A673 (cell line): Measurements from ENCODE around the gene GRPR. TPM values are rescaled to one million over a fixed set of nuclear protein-coding genes. Genes with fewer than 3 reads are reported as not detected.

ENCODE experiments used
- BruUV-seq: library from RNA; stranded (reverse); fragments of 400-500 nt; replicated peaks from 2 replicates; lab custom pipeline; 2021; lab: Mats Ljungman, UMichigan
- CTCF ChIA-PET: fragments of 300-600 bp; sonication (Branson Sonifier 250); formaldehyde crosslinking; loops from one replicate; lab custom pipeline; 2022; ENCODE audit warnings: antibody characterized with exemption; lab: Charles Lee
- POLR2A ChIA-PET: fragments of 300-600 bp; sonication (Branson Sonifier 250); formaldehyde crosslinking; loops from one replicate; lab custom pipeline; 2022; ENCODE audit warnings: antibody characterized with exemption; ENCODE audit not compliant: low non-redundant PET; lab: Charles Lee
- DNase-seq: peaks from one replicate; pipeline ENCODE4 v3.0.0-alpha.2; 2015; ENCODE audit warnings: low spot score
- H3K27ac ChIP-seq: fragments of 200-600 bp; sonication (generic); 2 replicates; pipeline ENCODE4 v1.5.1; 2016; ENCODE audit warnings: mixed run types, low read depth, mild to moderate bottlenecking, mixed read lengths, antibody characterized with exemption, low read length; ENCODE audit not compliant: poor library complexity, severe bottlenecking
- H3K27me3 ChIP-seq: fragments of 200-600 bp; sonication (generic); replicated peaks from 2 replicates; pipeline ENCODE4 v1.6.1; 2017; ENCODE audit warnings: mixed run types, low read depth, mild to moderate bottlenecking, mixed read lengths, antibody characterized with exemption, low read length; ENCODE audit not compliant: insufficient read depth, poor library complexity
- H3K36me3 ChIP-seq: fragments of 200-600 bp; sonication (generic); 2 replicates; pipeline ENCODE4 v1.6.1; 2016; ENCODE audit warnings: mixed run types, mild to moderate bottlenecking, mixed read lengths, antibody characterized with exemption, low read length; ENCODE audit not compliant: insufficient read depth, poor library complexity, severe bottlenecking
- H3K4me1 ChIP-seq: fragments of 200-600 bp; sonication (generic); 2 replicates; pipeline ENCODE4 v1.6.1; 2017; ENCODE audit warnings: mixed run types, mild to moderate bottlenecking, mixed read lengths, antibody characterized with exemption, low read length; ENCODE audit not compliant: insufficient read depth, poor library complexity, severe bottlenecking
- H3K4me3 ChIP-seq: fragments of 200-600 bp; sonication (generic); 2 replicates; pipeline ENCODE4 v1.5.1; 2016; ENCODE audit warnings: low read depth, mixed run types, mild to moderate bottlenecking, mixed read lengths, low read length; ENCODE audit not compliant: poor library complexity, severe bottlenecking
- H3K9me3 ChIP-seq: fragments of 200-600 bp; sonication (generic); 2 replicates; pipeline ENCODE4 v1.6.1; 2016; ENCODE audit warnings: mixed run types, low read depth, mild to moderate bottlenecking, mixed read lengths, antibody characterized with exemption, low read length; ENCODE audit not compliant: poor library complexity, severe bottlenecking
- EZH2 ChIP-seq: fragments of 200-600 bp; sonication (generic); IDR thresholded peaks from 2 replicates; pipeline ENCODE4 v1.6.1; 2017; ENCODE audit warnings: borderline replicate concordance, low read depth, mild to moderate bottlenecking, mixed read lengths, antibody characterized with exemption, low read length; ENCODE audit not compliant: poor library complexity, severe bottlenecking
- intact Hi-C: fragments of 100-400 bp; cut with micrococcal nuclease; formaldehyde crosslinking; loops from one replicate; pipeline ENCODE4 v1.10.0; 2022; ENCODE audit not compliant: unreplicated experiment
- total RNA-seq: library from RNA; stranded (reverse); gene quantifications from 2 replicates; pipeline ENCODE4 v1.2.3, GENCODE V29; 2021
- TF ChIP-seq, protein P1 (sequence below): fragments of 300-800, 200-600 bp; sonication (generic); conservative IDR thresholded peaks from 2 replicates; pipeline ENCODE4 v1.5.1; 2017; ENCODE audit warnings: low read depth, mild to moderate bottlenecking, antibody characterized with exemption, low read length, moderate library complexity, mixed read lengths

The GRPR gene
- total RNA-seq, 1 experiment from 2014 or later = 1.2 TPM

DNA sequence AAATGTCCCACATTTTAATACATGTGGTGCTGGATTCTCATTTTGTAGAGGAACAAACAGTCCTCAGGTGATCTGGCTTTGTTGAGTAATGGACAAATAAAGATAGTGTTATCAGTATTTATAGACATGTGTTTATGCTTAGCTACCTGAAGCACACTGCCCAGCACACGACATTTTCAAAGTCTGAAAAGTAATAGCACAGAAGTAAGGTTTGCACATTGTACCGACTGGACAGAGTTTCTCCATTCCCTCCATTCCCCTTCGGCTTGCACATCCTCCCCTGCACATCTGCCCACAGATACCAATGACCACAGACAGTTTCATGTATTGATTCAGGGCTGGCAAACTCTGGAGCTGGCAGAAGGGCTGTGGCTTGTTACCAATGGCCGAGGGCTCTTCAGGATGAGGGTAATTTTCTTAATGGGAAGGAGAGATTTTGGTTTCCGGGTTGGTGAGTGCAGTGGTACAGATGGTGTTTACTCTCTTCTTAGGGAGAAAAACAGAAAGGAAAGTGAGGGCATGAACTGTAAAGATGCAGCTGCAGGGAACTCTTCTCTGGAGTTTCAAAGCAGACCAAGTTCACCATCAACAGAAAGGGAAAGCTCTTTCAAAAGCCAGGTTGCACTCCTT is 2.3 kb downstream of the GRPR start:
- TF ChIP-seq, protein P1, sequence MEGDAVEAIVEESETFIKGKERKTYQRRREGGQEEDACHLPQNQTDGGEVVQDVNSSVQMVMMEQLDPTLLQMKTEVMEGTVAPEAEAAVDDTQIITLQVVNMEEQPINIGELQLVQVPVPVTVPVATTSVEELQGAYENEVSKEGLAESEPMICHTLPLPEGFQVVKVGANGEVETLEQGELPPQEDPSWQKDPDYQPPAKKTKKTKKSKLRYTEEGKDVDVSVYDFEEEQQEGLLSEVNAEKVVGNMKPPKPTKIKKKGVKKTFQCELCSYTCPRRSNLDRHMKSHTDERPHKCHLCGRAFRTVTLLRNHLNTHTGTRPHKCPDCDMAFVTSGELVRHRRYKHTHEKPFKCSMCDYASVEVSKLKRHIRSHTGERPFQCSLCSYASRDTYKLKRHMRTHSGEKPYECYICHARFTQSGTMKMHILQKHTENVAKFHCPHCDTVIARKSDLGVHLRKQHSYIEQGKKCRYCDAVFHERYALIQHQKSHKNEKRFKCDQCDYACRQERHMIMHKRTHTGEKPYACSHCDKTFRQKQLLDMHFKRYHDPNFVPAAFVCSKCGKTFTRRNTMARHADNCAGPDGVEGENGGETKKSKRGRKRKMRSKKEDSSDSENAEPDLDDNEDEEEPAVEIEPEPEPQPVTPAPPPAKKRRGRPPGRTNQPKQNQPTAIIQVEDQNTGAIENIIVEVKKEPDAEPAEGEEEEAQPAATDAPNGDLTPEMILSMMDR = no peak
- no peak for TF ChIP-seq EZH2
- CTCF ChIA-PET = no interaction called here
- peaks cover 2% of the 10 kb centered on the region for H3K4me1 ChIP-seq

DNA sequence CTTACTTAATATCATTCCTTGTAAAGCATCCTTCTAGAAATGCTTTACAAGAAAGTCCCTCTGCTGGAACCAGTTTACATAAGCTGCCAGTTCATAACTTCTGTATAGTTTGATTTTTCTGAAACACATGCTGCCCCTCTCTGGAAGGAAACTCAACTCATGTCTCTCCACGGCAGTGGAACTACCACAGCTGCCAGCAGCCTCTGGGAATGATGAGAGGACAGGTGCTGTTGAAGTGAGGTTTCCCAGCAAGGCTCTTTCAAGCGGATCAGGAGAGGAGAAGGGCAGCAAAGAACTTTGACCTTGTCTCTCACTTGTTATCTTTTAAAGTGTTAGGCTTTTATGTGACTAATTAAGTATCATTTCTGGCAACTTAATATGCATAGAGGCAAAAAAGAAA is 7.3 kb downstream of the GRPR start:
- Histone ChIP-seq H3K4me3 (no peak overlapping the region), H3K9me3 (no peaks in the 10 kb centered on the region), H3K36me3 (no peaks in the 10 kb centered on the region), H3K27me3 (peaks cover 39% of the 10 kb centered on the region), H3K27ac (no peak overlapping the region), H3K4me1 (peaks cover 12% of the 10 kb centered on the region)
- no peak for DNase-seq
- TF ChIP-seq, protein P1 = no peak
- no peak for TF ChIP-seq EZH2
- CTCF ChIA-PET = no interaction called here
- BruUV-seq = no TSS peak
- intact Hi-C loops = no loop called here
- POLR2A ChIA-PET = no interaction called here

More for the DNA sequence above, 2.3 kb downstream of the GRPR start:
- POLR2A ChIA-PET = no interaction called here
- peaks cover 30% of the 10 kb centered on the region for H3K27me3 ChIP-seq
- H3K4me3 ChIP-seq = no peak overlapping the region
- intact Hi-C loops = no loop called here
- no peaks in the 10 kb centered on the region for H3K9me3 ChIP-seq
- BruUV-seq = no TSS peak
- no peaks in the 10 kb centered on the region for H3K36me3 ChIP-seq
- no peak overlapping the region for H3K27ac ChIP-seq
- DNase-seq = no peak

DNA sequence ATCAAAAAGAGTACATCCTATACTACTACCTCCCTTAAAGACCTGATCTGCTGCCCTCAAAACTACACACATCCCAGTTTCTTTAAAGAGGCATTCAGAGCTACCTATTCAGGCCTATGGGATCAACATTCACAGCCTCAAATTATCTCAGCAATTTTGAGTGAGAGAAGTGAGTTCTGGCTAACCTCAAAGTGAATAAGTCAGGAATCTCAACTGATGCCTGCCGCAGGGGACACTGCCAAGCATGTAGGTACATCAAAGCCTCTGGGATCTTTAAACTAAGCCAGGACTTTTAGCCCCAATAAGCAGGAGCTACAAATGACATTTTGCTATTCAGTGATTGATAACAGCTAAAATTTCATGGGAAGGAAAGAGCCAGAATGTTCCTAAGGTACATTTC is 11.6 kb downstream of the GRPR start:
- ChIA-PET POLR2A (no interaction called here), CTCF (interaction anchor here (0.5 kb wide), 1 partner anchor 12 kb away, joined by 3 read pairs; the partner anchor contains the start of gene GRPR)
- Histone ChIP-seq H3K36me3 (no peaks in the 10 kb centered on the region), H3K27me3 (peaks cover 30% of the 10 kb centered on the region), H3K4me1 (peaks cover 12% of the 10 kb centered on the region), H3K27ac (no peak overlapping the region), H3K9me3 (no peaks in the 10 kb centered on the region), H3K4me3 (no peak overlapping the region)
- intact Hi-C loops = no loop called here
- TF ChIP-seq EZH2 = no peak
- TF ChIP-seq, protein P1 = no peak
- no TSS peak for BruUV-seq
- no peak for DNase-seq
